GM23338 (cell line): ENCODE measurements around the gene AVPR2. TPM values are rescaled to one million over a fixed set of nuclear protein-coding genes. Genes with fewer than 3 reads are reported as not detected.

Experiments
- ATAC-seq: fragments of 200-7000 bp; cut with Tn5 transposase; 3 replicates; pipeline ENCODE4 v1.9.1; 2020
- DNase-seq: peaks from one replicate; pipeline ENCODE4 v3.0.0-alpha.2; 2015; ENCODE audit warnings: low spot score
- H2AFZ ChIP-seq: fragments of 200-600 bp; sonication (generic); 2 replicates; pipeline ENCODE4 v1.8.0; 2016; ENCODE audit warnings: antibody characterized with exemption, mild to moderate bottlenecking, moderate library complexity
- H3F3A ChIP-seq: fragments of 200-600 bp; sonication (generic); replicated peaks from 2 replicates; pipeline ENCODE4 v1.8.0; 2017; ENCODE audit warnings: antibody characterized with exemption, mixed run types, low read depth
- H3K27ac ChIP-seq: fragments of 200-600 bp; sonication (generic); 2 replicates; pipeline ENCODE4 v1.6.1; 2016; ENCODE audit warnings: low read depth
- H3K27me3 ChIP-seq: fragments of 200-600 bp; sonication (generic); 2 replicates; pipeline ENCODE4 v1.8.0; 2016; ENCODE audit warnings: mild to moderate bottlenecking, mixed run types, moderate library complexity; ENCODE audit not compliant: insufficient read depth
- H3K36me3 ChIP-seq: fragments of 200-600 bp; sonication (generic); 2 replicates; pipeline ENCODE4 v1.8.0; 2016; ENCODE audit warnings: mild to moderate bottlenecking; ENCODE audit not compliant: insufficient read depth
- H3K4me1 ChIP-seq: fragments of 200-600 bp; sonication (generic); 2 replicates; pipeline ENCODE4 v1.8.0; 2016; ENCODE audit warnings: mild to moderate bottlenecking, moderate library complexity; ENCODE audit not compliant: insufficient read depth
- H3K4me2 ChIP-seq: fragments of 200-600 bp; sonication (generic); 2 replicates; pipeline ENCODE4 v1.7.1; 2017; ENCODE audit warnings: mixed run types
- H3K4me3 ChIP-seq: fragments of 200-600 bp; sonication (generic); 2 replicates; pipeline ENCODE4 v1.6.1; 2016; ENCODE audit warnings: mixed run types
- H3K79me2 ChIP-seq: fragments of 200-600 bp; sonication (generic); replicated peaks from 2 replicates; pipeline ENCODE4 v1.8.0; 2017; ENCODE audit warnings: mild to moderate bottlenecking; ENCODE audit not compliant: insufficient read depth
- H3K9me2 ChIP-seq: fragments of 200-600 bp; sonication (generic); 2 replicates; pipeline ENCODE4 v1.8.0; 2017; ENCODE audit not compliant: insufficient read depth
- H4K20me1 ChIP-seq: fragments of 200-600 bp; sonication (generic); replicated peaks from 2 replicates; pipeline ENCODE4 v1.8.0; 2017; ENCODE audit warnings: mild to moderate bottlenecking; ENCODE audit not compliant: insufficient read depth
- H3K27ac Mint-ChIP-seq: 2 replicates; pipeline ENCODE4 v1.8.0; 2020; ENCODE audit warnings: inconsistent platforms, mild to moderate bottlenecking, moderate library complexity, mixed read lengths
- H3K27me3 Mint-ChIP-seq: 3 replicates; pipeline ENCODE4 v1.8.0; 2022; ENCODE audit warnings: low read depth, mild to moderate bottlenecking, moderate library complexity, mixed read lengths, inconsistent platforms; ENCODE audit not compliant: insufficient read depth, poor library complexity
- H3K36me3 Mint-ChIP-seq: 3 replicates; pipeline ENCODE4 v1.8.0; 2021; ENCODE audit warnings: low read depth, mild to moderate bottlenecking, inconsistent platforms, moderate library complexity, mixed read lengths
- H3K4me1 Mint-ChIP-seq: 3 replicates; pipeline ENCODE4 v1.8.0; 2020; ENCODE audit warnings: mild to moderate bottlenecking, inconsistent platforms, mixed read lengths
- H3K4me3 Mint-ChIP-seq: 3 replicates; pipeline ENCODE4 v1.8.0; 2021; ENCODE audit warnings: moderate library complexity, mild to moderate bottlenecking, inconsistent platforms, mixed read lengths
- H3K9me3 Mint-ChIP-seq: 3 replicates; pipeline ENCODE4 v1.8.0; 2020; ENCODE audit warnings: moderate library complexity, mild to moderate bottlenecking, inconsistent platforms, mixed read lengths
- CREB1 ChIP-seq: fragments of 250-450 bp; sonication (Bioruptor Pico); IDR thresholded peaks from 2 replicates; pipeline ENCODE4 v1.5.0; 2020; ENCODE audit warnings: low read depth, mild to moderate bottlenecking, moderate library complexity
- EZH2 ChIP-seq: fragments of 200-600 bp; sonication (generic); IDR thresholded peaks from one replicate; pipeline ENCODE4 v1.8.0; 2017; ENCODE audit warnings: antibody characterized with exemption, mild to moderate bottlenecking, low read depth; ENCODE audit not compliant: unreplicated experiment
- POLR2AphosphoS5 ChIP-seq: IDR thresholded peaks from 2 replicates; pipeline ENCODE4 v1.6.1; 2016; ENCODE audit warnings: antibody characterized with exemption, low read depth
- STAT1 ChIP-seq: IDR thresholded peaks from one replicate; pipeline ENCODE4 v1.6.1; 2016; ENCODE audit warnings: antibody characterized with exemption; ENCODE audit not compliant: unreplicated experiment
- polyA plus RNA-seq: library from polyadenylated mRNA; unstranded; fragments of >200 nt; fragmentation: Nextera tagmentation; extraction: Ambion mirVana; gene quantifications from 2 replicates; pipeline ENCODE4 v1.2.1, GENCODE V29; 2016
- total RNA-seq: library from RNA; depleted of rRNA; stranded (reverse); fragments of >200 nt; shearing (Covaris generic); gene quantifications from 2 replicates; pipeline ENCODE4 v1.2.3, GENCODE V29; 2014
- TF ChIP-seq, protein P1 (sequence below), 2 experiments: fragments of 200-600 bp in 1 of 2; sonication (generic) in 1 of 2; conservative IDR thresholded peaks; 2 replicates each; pipeline versions ENCODE4 v1.5.1 to v1.6.1; 2016 to 2017; ENCODE audit warnings: antibody characterized with exemption in 2 of 2, low read depth in 2 of 2, mild to moderate bottlenecking in 2 of 2, moderate library complexity in 1 of 2
- TF ChIP-seq, protein P2 (sequence below): IDR thresholded peaks from 2 replicates; pipeline ENCODE4 v1.6.1; 2016; ENCODE audit warnings: antibody characterized with exemption
- TF ChIP-seq, protein P3 (sequence below): fragments of 250-450 bp; sonication (Bioruptor Pico); IDR thresholded peaks from 2 replicates; pipeline ENCODE4 v1.5.0; 2020; ENCODE audit warnings: mild to moderate bottlenecking, moderate library complexity

The AVPR2 gene
- total and polyA plus RNA-seq, 2 experiments from 2014 or later: not detected

DNA sequence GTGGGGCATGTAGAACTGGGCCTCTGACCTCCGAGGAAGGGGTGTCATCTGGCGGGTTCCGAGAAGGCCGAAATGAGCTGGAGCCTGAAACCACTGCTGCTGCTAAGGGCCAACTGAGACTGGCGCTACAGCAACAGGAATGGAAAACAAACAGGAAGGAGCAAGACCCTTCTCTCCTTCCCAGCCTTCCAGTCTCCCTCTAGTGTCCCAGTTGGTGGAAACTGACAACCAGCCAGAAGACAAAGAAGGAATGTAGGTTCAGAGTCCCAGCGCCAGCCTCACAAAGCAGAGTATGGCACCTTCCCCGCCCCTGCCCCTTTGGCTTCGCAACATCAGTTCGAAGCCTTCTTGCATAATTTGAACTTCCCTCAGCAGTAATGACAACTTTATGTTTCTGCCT, 49.8 kb upstream of the AVPR2 start:
- Mint-ChIP-seq H3K27me3 (peaks cover 11% of the 10 kb centered on the region), H3K27ac (no peak overlapping the region), H3K9me3 (no peaks in the 10 kb centered on the region; the same call in 2 of the 3 replicates), H3K36me3 (no peaks in the 10 kb centered on the region), H3K4me3 (no peak overlapping the region), H3K4me1 (peaks cover 21% of the 10 kb centered on the region)
- Histone ChIP-seq H3K79me2 (no peaks in the 10 kb centered on the region), H3K27me3 (no peaks in the 10 kb centered on the region), H4K20me1 (no peaks in the 10 kb centered on the region), H3K36me3 (no peaks in the 10 kb centered on the region), H3K27ac (no peak overlapping the region), H3K9me2 (no peaks in the 10 kb centered on the region), H3K4me1 (peaks cover 2% of the 10 kb centered on the region), H3K4me3 (no peak overlapping the region), H3F3A (no peaks in the 10 kb centered on the region), H3K4me2 (no peak overlapping the region), H2AFZ (no peak overlapping the region)
- DNase-seq (no peak), ATAC-seq (peak; percentile 67)
- no peak for TF ChIP-seq POLR2AphosphoS5
- TF ChIP-seq, protein P1, sequence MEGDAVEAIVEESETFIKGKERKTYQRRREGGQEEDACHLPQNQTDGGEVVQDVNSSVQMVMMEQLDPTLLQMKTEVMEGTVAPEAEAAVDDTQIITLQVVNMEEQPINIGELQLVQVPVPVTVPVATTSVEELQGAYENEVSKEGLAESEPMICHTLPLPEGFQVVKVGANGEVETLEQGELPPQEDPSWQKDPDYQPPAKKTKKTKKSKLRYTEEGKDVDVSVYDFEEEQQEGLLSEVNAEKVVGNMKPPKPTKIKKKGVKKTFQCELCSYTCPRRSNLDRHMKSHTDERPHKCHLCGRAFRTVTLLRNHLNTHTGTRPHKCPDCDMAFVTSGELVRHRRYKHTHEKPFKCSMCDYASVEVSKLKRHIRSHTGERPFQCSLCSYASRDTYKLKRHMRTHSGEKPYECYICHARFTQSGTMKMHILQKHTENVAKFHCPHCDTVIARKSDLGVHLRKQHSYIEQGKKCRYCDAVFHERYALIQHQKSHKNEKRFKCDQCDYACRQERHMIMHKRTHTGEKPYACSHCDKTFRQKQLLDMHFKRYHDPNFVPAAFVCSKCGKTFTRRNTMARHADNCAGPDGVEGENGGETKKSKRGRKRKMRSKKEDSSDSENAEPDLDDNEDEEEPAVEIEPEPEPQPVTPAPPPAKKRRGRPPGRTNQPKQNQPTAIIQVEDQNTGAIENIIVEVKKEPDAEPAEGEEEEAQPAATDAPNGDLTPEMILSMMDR (conservative IDR thresholded peaks at IDR 0.05; ENCODE audit: low read depth in 2 of 2): peak in 1 of 2 experiments; percentile 39; a peak in 1 of 4 replicates

DNA sequence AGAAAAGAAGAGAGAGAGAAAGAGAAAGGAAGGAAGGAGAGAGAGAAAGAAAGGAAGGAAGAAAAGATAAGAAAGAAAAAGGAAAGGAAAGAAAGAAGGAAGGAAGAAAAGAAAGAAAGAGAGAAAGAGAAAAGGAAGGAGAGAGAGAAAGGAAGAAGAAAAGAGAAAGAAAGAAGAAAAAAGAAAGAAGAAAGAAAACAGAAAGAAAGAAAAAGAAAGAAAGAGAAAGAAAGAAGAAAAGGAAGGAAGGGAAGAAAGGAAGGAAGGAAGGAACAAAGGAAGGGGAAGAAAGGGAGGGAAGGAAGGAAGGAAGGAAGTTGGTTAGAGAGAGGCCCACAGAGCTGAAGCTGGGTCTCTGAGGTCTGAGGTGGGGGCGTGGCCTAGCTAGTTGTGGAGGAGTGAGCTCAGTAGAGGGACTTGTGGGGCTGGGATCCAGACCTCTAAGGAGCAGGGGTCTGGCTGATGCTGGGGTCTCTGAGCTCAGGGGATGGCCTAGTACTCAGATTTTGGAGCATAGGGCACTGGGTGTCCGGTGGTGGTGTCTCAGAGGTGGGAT, 47.0 kb upstream of the AVPR2 start:
- Histone ChIP-seq H3K4me2 (no peak overlapping the region), H3K4me1 (no peaks in the 10 kb centered on the region; the same call in 1 of the 2 replicates), H3F3A (no peaks in the 10 kb centered on the region), H4K20me1 (no peaks in the 10 kb centered on the region), H3K79me2 (no peaks in the 10 kb centered on the region), H2AFZ (no peak overlapping the region), H3K4me3 (no peak overlapping the region), H3K27me3 (no peaks in the 10 kb centered on the region), H3K9me2 (no peaks in the 10 kb centered on the region), H3K36me3 (no peaks in the 10 kb centered on the region), H3K27ac (no peak overlapping the region)
- Mint-ChIP-seq H3K36me3 (no peaks in the 10 kb centered on the region), H3K27ac (no peak overlapping the region), H3K4me1 (peaks cover 21% of the 10 kb centered on the region), H3K9me3 (no peaks in the 10 kb centered on the region; the same call in 2 of the 3 replicates), H3K4me3 (no peak overlapping the region), H3K27me3 (peaks cover 11% of the 10 kb centered on the region)
- ATAC-seq: peak; percentile 59
- TF ChIP-seq CREB1 (CRISPR knock-in tag) (no peak), EZH2 (no peak), STAT1 (no peak)
- TF ChIP-seq, protein P2, sequence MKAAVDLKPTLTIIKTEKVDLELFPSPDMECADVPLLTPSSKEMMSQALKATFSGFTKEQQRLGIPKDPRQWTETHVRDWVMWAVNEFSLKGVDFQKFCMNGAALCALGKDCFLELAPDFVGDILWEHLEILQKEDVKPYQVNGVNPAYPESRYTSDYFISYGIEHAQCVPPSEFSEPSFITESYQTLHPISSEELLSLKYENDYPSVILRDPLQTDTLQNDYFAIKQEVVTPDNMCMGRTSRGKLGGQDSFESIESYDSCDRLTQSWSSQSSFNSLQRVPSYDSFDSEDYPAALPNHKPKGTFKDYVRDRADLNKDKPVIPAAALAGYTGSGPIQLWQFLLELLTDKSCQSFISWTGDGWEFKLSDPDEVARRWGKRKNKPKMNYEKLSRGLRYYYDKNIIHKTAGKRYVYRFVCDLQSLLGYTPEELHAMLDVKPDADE: no peak
- TF ChIP-seq, protein P3, sequence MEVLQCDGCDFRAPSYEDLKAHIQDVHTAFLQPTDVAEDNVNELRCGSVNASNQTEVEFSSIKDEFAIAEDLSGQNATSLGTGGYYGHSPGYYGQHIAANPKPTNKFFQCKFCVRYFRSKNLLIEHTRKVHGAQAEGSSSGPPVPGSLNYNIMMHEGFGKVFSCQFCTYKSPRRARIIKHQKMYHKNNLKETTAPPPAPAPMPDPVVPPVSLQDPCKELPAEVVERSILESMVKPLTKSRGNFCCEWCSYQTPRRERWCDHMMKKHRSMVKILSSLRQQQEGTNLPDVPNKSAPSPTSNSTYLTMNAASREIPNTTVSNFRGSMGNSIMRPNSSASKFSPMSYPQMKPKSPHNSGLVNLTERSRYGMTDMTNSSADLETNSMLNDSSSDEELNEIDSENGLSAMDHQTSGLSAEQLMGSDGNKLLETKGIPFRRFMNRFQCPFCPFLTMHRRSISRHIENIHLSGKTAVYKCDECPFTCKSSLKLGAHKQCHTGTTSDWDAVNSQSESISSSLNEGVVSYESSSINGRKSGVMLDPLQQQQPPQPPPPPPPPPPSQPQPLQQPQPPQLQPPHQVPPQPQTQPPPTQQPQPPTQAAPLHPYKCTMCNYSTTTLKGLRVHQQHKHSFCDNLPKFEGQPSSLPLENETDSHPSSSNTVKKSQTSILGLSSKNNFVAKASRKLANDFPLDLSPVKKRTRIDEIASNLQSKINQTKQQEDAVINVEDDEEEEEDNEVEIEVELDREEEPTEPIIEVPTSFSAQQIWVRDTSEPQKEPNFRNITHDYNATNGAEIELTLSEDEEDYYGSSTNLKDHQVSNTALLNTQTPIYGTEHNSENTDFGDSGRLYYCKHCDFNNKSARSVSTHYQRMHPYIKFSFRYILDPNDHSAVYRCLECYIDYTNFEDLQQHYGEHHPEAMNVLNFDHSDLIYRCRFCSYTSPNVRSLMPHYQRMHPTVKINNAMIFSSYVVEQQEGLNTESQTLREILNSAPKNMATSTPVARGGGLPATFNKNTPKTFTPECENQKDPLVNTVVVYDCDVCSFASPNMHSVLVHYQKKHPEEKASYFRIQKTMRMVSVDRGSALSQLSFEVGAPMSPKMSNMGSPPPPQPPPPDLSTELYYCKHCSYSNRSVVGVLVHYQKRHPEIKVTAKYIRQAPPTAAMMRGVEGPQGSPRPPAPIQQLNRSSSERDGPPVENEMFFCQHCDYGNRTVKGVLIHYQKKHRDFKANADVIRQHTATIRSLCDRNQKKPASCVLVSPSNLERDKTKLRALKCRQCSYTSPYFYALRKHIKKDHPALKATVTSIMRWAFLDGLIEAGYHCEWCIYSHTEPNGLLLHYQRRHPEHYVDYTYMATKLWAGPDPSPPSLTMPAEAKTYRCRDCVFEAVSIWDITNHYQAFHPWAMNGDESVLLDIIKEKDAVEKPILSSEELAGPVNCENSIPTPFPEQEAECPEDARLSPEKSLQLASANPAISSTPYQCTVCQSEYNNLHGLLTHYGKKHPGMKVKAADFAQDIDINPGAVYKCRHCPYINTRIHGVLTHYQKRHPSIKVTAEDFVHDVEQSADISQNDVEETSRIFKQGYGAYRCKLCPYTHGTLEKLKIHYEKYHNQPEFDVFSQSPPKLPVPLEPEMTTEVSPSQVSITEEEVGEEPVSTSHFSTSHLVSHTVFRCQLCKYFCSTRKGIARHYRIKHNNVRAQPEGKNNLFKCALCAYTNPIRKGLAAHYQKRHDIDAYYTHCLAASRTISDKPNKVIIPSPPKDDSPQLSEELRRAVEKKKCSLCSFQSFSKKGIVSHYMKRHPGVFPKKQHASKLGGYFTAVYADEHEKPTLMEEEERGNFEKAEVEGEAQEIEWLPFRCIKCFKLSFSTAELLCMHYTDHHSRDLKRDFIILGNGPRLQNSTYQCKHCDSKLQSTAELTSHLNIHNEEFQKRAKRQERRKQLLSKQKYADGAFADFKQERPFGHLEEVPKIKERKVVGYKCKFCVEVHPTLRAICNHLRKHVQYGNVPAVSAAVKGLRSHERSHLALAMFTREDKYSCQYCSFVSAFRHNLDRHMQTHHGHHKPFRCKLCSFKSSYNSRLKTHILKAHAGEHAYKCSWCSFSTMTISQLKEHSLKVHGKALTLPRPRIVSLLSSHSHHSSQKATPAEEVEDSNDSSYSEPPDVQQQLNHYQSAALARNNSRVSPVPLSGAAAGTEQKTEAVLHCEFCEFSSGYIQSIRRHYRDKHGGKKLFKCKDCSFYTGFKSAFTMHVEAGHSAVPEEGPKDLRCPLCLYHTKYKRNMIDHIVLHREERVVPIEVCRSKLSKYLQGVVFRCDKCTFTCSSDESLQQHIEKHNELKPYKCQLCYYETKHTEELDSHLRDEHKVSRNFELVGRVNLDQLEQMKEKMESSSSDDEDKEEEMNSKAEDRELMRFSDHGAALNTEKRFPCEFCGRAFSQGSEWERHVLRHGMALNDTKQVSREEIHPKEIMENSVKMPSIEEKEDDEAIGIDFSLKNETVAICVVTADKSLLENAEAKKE: no peak
- DNase-seq: no peak
